GM12872 (cell line): ENCODE measurements around the gene SUFU.
A peak's percentile ranks its signal among the peaks of the same experiment; 100 is the strongest.

Experiments used
- TF ChIP-seq, protein P1 (sequence below): IDR thresholded peaks from 3 replicates; pipeline ENCODE4 v1.5.1; 2011; ENCODE audit warnings: low read depth, mild to moderate bottlenecking, low read length, moderate library complexity; ENCODE audit not compliant: insufficient read depth

Gene SUFU

DNA sequence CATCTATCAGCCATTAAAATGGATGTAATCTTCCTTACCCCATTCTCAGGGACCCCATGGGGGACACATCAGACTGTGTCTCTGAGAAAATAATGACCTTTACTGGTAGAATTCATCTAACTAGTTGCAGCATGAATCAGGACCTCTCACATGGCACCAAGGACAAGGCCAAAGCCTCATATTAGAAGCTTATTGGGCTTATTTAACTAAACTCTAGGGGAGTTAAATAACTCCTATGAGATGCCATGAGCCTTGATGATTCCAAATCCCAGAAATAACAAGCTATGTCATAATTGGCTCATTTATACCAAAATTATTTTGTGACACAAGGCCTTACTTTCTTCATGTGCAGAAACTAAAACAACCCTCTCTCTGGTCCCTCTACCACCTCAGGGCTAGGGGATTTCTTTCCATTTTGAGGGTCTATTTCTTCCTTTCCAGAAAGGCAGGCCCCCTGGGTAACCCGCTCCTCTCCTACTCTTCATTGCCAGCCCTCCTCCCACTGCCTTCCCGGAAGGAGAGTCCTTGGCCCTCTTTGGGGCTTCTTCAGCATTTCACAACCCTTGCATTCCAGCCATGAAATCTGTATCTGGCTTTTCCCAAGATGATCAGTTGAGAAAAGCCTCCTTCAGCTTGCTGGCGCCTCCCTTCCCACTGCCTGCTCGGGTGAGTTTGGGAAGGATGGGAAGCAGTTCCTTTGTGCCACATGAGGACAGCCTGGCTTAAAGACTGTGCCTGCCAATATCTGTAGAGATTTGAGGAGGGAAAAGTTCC is 98.7 kb downstream of the SUFU start:
- TF ChIP-seq, protein P1, sequence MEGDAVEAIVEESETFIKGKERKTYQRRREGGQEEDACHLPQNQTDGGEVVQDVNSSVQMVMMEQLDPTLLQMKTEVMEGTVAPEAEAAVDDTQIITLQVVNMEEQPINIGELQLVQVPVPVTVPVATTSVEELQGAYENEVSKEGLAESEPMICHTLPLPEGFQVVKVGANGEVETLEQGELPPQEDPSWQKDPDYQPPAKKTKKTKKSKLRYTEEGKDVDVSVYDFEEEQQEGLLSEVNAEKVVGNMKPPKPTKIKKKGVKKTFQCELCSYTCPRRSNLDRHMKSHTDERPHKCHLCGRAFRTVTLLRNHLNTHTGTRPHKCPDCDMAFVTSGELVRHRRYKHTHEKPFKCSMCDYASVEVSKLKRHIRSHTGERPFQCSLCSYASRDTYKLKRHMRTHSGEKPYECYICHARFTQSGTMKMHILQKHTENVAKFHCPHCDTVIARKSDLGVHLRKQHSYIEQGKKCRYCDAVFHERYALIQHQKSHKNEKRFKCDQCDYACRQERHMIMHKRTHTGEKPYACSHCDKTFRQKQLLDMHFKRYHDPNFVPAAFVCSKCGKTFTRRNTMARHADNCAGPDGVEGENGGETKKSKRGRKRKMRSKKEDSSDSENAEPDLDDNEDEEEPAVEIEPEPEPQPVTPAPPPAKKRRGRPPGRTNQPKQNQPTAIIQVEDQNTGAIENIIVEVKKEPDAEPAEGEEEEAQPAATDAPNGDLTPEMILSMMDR, result no peak

DNA sequence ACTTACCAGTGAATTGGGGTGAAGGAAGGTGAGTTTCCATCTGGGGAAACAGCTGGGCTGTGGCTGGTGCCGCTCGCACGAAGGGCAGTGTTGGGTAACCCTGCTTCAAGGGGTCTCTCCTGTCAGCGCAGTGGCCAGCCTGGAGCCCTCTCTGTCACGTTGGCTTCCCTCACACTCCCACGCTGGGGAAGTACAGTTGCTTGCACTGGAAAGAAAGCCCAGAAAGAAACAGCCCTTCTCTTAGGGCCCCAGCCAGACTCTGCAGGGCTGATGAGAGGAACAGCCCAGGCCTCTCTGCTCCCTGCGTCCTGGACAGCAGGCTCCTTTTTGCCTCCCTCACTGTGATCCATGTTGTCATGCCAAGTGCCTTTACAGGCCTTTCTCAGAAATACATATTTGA is 100.2 kb downstream of the SUFU start:
- TF ChIP-seq, protein P1, result no peak

- TF ChIP-seq, protein P1, result no peak
Measured at GRCh38 chr10:102604439-102604841, 100.7 kb downstream of the SUFU start.

- TF ChIP-seq, protein P1, result no peak
Measured at GRCh38 chr10:102605712-102606111, 101.9 kb downstream of the SUFU start.

- TF ChIP-seq, protein P1, result peak; percentile 37; the same call in 1 of the 3 replicates
Measured at GRCh38 chr10:102608487-102608886, 104.7 kb downstream of the SUFU start.

DNA sequence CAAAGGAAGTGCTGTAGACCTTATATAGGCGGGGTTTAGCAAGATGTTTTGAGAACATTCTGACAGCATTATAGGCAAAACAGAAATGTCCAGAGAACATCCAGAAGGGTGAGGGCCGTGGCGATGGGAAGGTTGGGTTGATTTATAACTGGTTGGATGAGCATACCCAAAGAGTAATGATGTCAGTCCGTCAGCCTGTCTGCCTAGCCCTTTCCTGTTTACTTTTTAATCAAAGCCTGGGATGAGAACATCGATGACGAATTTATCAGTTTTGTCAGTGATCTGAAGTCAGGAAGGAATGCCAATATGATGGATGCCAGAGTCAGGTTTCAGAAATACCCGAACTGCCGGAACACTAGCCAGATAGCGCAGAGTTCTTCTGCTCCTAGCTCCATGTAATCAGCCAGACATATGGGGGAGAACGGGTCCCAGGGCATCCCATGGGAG is 106.7 kb downstream of the SUFU start:
- TF ChIP-seq, protein P1, result no peak

- TF ChIP-seq, protein P1, result no peak
Measured at GRCh38 chr10:102611514-102612087, 107.8 kb downstream of the SUFU start.
